Measurements from ENCODE around the gene VPS54.

Gene VPS54

GRCh38 chr2:64001382-64002101, 17.7 kb downstream of the VPS54 start:
- TF ChIP-seq SIN3A (IDR thresholded peaks at IDR 0.05; ENCODE audit: borderline replicate concordance, insufficient read depth, low read length), result no peak
- TF ChIP-seq REST (IDR thresholded peaks at IDR 0.05; ENCODE audit: insufficient read depth in 1 of 2, low read depth in 2 of 2, low read length in 2 of 2), result no peak
- TF ChIP-seq FOXP2 (optimal IDR thresholded peaks at IDR 0.05; ENCODE audit: borderline replicate concordance, extremely low read depth, extremely low read length, insufficient read depth), result no peak
- TF ChIP-seq TAF1 (IDR thresholded peaks at IDR 0.05; ENCODE audit: borderline replicate concordance, insufficient read depth, low read length), result no peak
- TF ChIP-seq POLR2AphosphoS5 (IDR thresholded peaks at IDR 0.05; ENCODE audit: low read depth, low read length), result no peak

- TF ChIP-seq FOXP2 (optimal IDR thresholded peaks at IDR 0.05; ENCODE audit: borderline replicate concordance, extremely low read depth, extremely low read length, insufficient read depth) (no peak), TAF1 (IDR thresholded peaks at IDR 0.05; ENCODE audit: borderline replicate concordance, insufficient read depth, low read length) (no peak)
Measured at GRCh38 chr2:64000630-64001381, 18.4 kb downstream of the VPS54 start.

GRCh38 chr2:63999049-63999448, 20.2 kb downstream of the VPS54 start:
- TF ChIP-seq TAF1 (IDR thresholded peaks at IDR 0.05; ENCODE audit: borderline replicate concordance, insufficient read depth, low read length), result no peak
- no peak for TF ChIP-seq POLR2AphosphoS5 (IDR thresholded peaks at IDR 0.05; ENCODE audit: low read depth, low read length)
- no peak for TF ChIP-seq SIN3A (IDR thresholded peaks at IDR 0.05; ENCODE audit: borderline replicate concordance, insufficient read depth, low read length)
- no peak for TF ChIP-seq FOXP2 (optimal IDR thresholded peaks at IDR 0.05; ENCODE audit: borderline replicate concordance, extremely low read depth, extremely low read length, insufficient read depth)
- no peak for TF ChIP-seq REST (IDR thresholded peaks at IDR 0.05; ENCODE audit: insufficient read depth in 1 of 2, low read depth in 2 of 2, low read length in 2 of 2)

- TF ChIP-seq FOXP2 (optimal IDR thresholded peaks at IDR 0.05; ENCODE audit: borderline replicate concordance, extremely low read depth, extremely low read length, insufficient read depth) (no peak), SIN3A (IDR thresholded peaks at IDR 0.05; ENCODE audit: borderline replicate concordance, insufficient read depth, low read length) (no peak), TAF1 (IDR thresholded peaks at IDR 0.05; ENCODE audit: borderline replicate concordance, insufficient read depth, low read length) (no peak)
Measured at GRCh38 chr2:63993871-63994270, 25.4 kb downstream of the VPS54 start.

- TF ChIP-seq POLR2AphosphoS5 (IDR thresholded peaks at IDR 0.05; ENCODE audit: low read depth, low read length) (no peak), TAF1 (IDR thresholded peaks at IDR 0.05; ENCODE audit: borderline replicate concordance, insufficient read depth, low read length) (no peak), SIN3A (IDR thresholded peaks at IDR 0.05; ENCODE audit: borderline replicate concordance, insufficient read depth, low read length) (0 out of 2 replicates have a peak, but pooled peaks have one; percentile 13), REST (IDR thresholded peaks at IDR 0.05; ENCODE audit: insufficient read depth in 1 of 2, low read depth in 2 of 2, low read length in 2 of 2) (no peak), FOXP2 (optimal IDR thresholded peaks at IDR 0.05; ENCODE audit: borderline replicate concordance, extremely low read depth, extremely low read length, insufficient read depth) (no peak)
Measured at GRCh38 chr2:63992061-63992685, 27.1 kb downstream of the VPS54 start.
